Left cardiac atrium (tissue), 4 donors: Measurements from ENCODE around the gene VWA3B. TPM values are rescaled to one million over a fixed set of nuclear protein-coding genes. Genes with fewer than 3 reads are reported as not detected.

Experiments used
- ATAC-seq, 2 donors: fragments of 200-7000 bp; cut with Tn5 transposase; one replicate each; pipeline ENCODE4 v1.9.1; 2020; ENCODE audit warnings: mild to moderate bottlenecking in 2 of 2, moderate library complexity in 2 of 2
- DNase-seq: peaks from one replicate; pipeline ENCODE4 v3.0.0-alpha.2; 2020
- intact Hi-C, 2 donors: fragments of 100-400 bp; cut with DNase I; formaldehyde crosslinking; loops; one replicate each; pipeline versions ENCODE4 v1.14.1 to v1.15.1; 2022 to 2023
- total RNA-seq, 2 donors: library from RNA; stranded (reverse); fragmentation: NEBNext Ultra II Directional; extraction: Animal tissue kit (Norgen Biotek cat#: 25700); gene quantifications; one replicate each; pipeline ENCODE4 v1.2.1, GENCODE V29; 2021
- donor health status: DM: no; HTN: yes; CAD: no.
- donor health status: DM: no; HTN: yes; CAD: no; lungs with severe emphysema.
- donor health status: DM: yes; HTN: yes; CAD: no.
- donor health status: Dilated cardiomyopathy.

VWA3B gene
- total RNA-seq, 2 donors from 2014 or later, result 0.50 TPM; not detected in 1

DNA sequence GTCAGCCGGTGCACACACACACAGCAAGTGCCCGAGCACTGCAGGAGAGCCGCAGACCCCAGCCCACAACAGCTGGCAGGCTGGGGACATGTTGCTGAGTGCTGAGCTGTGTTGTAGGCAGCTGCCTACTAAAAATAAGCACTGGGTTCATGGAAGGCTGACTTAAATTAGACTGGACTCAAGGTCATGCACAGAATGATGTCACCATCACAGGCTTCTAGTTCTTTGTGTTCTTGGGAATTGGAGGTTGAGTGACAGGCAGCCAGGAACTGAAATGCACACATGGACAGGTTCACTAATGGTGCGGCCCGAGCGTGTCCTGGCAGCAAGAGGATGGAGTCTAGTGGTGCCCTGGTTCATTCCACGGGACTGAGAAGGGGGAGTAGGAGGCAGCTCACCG lies 71.3 kb downstream of the VWA3B start:
- intact Hi-C loops, result no loop called here

DNA sequence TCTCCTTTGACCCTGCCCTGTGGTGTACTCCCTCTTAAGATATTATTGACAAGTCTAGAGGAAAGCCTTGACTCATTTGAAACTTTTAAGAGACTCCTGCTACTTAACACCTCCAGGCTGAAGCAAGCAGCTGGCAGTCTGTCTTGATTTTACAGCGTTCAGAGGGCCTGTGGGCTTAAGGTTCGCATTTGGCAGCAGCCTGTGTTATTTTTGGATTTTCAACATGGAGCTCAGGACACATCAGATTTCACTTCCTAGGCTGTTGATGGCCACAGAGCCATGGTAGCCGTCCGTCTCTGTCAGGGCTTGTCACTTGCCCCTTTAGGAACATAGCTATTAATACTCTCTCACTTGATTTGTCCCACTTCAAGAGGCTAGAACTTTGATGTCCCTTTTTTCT lies 73.6 kb downstream of the VWA3B start:
- ATAC-seq (peak; percentile 58 to 62), DNase-seq (peak; percentile 46)
- intact Hi-C loops, result no loop called here

More for the DNA sequence above, 71.3 kb downstream of the VWA3B start:
- DNase-seq (peak; percentile 46), ATAC-seq (peak; percentile 67 to 69)

- intact Hi-C loops, result no loop called here
- no peak for ATAC-seq
- DNase-seq, result no peak
Observed at GRCh38 chr2:98161186-98161585, 74.2 kb downstream of the VWA3B start.

- intact Hi-C loops, result no loop called here
- no peak for DNase-seq
- no peak for ATAC-seq
Observed at GRCh38 chr2:98164256-98164655, 77.3 kb downstream of the VWA3B start.

GRCh38 chr2:98165516-98166071 lies 78.6 kb downstream of the VWA3B start:
- intact Hi-C loops, result loop anchor here in 1 of 2 donors (5.0 kb wide), 1 partner anchor 173 kb away; no protein-coding TSS in a partner anchor
- no peak for ATAC-seq
- DNase-seq, result no peak

GRCh38 chr2:98167916-98168315 lies 80.9 kb downstream of the VWA3B start:
- intact Hi-C loops, result loop anchor here in 1 of 2 donors (5.0 kb wide), 1 partner anchor 176 kb away; no protein-coding TSS in a partner anchor
- no peak for DNase-seq
- no peak for ATAC-seq

DNA sequence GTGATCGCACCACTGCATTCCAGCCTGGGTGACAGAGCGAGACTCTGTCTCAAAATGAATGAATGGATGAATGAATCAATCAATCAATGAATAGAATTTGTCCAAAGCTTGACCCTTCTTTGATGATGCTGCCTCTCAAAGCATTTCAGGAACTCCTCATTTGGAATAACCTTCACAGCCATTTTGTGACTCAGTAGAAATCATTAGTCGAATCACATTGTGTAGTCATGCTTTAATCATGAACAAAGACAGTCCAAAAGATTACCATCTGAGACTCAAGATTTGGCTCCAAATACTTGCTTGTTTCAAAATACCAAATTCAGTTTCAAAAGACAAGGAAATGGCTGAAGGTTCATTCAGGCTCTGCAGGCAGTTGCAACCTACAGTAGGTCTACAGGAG lies 83.1 kb downstream of the VWA3B start:
- DNase-seq, result no peak
- intact Hi-C loops, result loop anchor here (10.0 kb wide), 2 partner anchors 175 to 365 kb away; partner anchors contain the start of gene TMEM131 (in 1 of the 2)
- ATAC-seq, result no peak

- ATAC-seq, result peak; percentile 65 to 71
- intact Hi-C loops, result loop anchor here (10.0 kb wide), 2 partner anchors 177 to 367 kb away; partner anchors contain the start of gene TMEM131 (in 1 of the 2)
- no peak for DNase-seq
Observed at GRCh38 chr2:98172150-98172765, 85.3 kb downstream of the VWA3B start.

DNA sequence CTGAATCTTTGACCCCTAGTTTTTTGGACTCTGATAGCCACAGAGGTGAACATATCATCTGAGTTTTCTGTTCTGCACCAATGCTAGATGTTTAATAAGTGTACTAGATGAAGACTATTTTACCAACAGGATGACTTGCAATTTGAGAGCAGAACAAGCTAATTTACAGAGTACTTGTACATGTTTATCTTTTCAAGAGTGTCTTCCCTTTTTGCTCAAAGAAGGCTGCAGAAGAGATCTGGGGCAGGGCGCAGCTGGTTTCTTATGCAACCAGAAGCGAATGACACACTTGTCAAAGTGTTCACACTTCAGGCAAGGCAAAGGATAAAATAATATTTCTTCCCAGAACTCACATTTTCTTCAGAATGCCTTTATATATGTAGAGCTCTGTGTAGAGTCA lies 86.0 kb downstream of the VWA3B start:
- DNase-seq (no peak), ATAC-seq (no peak)
- intact Hi-C loops, result loop anchor here (10.0 kb wide), 2 partner anchors 178 to 368 kb away; partner anchors contain the start of gene TMEM131 (in 1 of the 2)

DNA sequence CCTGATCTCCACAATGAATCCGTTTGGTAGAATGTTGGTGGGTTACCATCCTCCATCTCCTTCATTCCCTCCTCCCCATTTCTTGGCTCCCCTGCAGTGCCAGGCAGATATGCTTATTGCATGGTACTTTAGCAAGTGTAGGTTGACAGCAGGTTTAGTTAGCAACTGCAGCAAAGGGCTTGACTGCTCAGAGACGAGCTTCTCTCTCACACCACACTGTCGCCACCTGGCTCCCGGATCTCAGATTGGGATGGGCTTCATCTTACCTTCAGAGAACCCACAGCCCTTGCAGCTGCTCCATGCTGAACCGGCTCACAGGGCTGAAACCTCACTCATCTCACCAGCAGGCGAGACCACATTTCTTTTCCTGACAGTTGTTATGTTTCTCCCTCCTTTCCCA lies 88.8 kb downstream of the VWA3B start:
- DNase-seq, result no peak
- intact Hi-C loops, result loop anchor here (10.0 kb wide), 2 partner anchors 181 to 371 kb away; partner anchors contain the start of gene TMEM131 (in 1 of the 2)
- ATAC-seq, result peak in 1 of 2 donors; percentile 40

DNA sequence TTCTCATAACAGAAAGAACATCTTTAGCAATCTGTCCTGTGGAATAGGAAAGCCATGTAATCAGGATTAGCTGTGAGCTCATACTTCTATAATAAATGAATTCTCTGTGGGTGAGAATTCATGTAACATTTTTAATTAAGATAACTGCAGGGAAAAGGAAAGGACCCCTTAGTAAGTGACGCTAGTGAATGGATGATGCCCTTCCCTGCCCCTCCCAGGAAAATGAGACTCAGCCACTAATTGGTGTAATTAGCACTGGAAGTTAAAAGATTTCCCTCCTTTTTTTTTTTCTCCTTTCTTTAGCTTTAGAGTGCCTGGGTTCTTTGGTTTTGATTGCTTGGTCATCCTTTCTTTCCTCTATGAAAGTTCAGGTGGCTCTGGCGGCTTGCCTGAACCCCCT lies 90.3 kb downstream of the VWA3B start:
- no peak for ATAC-seq
- no peak for DNase-seq
- intact Hi-C loops, result loop anchor here (10.0 kb wide), 2 partner anchors 182 to 372 kb away; partner anchors contain the start of gene TMEM131 (in 1 of the 2)

- DNase-seq (no peak), ATAC-seq (no peak)
- intact Hi-C loops, result loop anchor here (10.0 kb wide), 2 partner anchors 183 to 373 kb away; partner anchors contain the start of gene TMEM131 (in 1 of the 2)
Observed at GRCh38 chr2:98177986-98178385, 91.0 kb downstream of the VWA3B start.

DNA sequence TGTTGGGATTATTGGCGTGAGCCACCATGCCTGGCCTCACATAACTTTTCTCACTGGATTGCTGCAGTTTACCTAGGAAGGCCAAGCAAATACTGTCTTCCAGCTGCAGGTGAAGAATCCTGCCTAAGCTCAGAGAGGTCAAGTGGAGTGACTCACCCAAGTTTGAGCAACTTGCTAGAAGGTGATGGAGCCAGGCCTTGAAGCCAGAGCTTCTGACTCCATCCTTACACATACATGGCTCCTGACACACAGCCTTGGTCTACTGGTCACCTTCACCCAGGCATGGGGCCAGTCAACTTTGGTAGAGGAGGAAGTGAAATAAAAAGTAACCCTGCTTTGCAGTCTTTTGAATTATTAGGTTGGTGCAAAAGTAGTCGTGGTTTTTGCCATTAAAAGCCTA lies 93.5 kb downstream of the VWA3B start:
- ATAC-seq, result no peak
- no peak for DNase-seq
- intact Hi-C loops, result no loop called here

GRCh38 chr2:98181346-98181745 lies 94.4 kb downstream of the VWA3B start:
- DNase-seq (no peak), ATAC-seq (no peak)
- intact Hi-C loops, result no loop called here

GRCh38 chr2:98185801-98186200 lies 98.8 kb downstream of the VWA3B start:
- DNase-seq (no peak), ATAC-seq (no peak)
- intact Hi-C loops, result no loop called here

DNA sequence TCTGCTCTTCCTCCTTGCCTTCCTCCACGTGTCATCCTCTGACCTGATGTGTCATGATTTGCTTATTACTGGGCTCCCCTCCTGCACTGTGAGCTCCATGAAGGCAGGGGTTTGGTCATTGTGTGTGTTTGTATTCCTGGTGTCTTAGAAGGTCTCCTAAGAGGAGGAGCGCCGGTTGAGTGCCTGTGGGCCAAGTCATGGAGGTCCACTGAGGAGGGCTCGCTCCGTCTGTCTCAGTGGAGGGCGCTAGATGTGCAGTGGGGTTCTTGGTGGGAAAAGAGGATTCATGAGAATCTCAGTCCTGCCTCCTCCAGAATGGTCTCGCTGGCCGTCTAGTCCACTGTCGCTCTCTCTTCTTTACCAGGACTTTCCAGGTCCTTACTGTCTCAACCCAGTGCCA lies 100.2 kb downstream of the VWA3B start:
- ATAC-seq, result no peak
- intact Hi-C loops, result no loop called here

DNA sequence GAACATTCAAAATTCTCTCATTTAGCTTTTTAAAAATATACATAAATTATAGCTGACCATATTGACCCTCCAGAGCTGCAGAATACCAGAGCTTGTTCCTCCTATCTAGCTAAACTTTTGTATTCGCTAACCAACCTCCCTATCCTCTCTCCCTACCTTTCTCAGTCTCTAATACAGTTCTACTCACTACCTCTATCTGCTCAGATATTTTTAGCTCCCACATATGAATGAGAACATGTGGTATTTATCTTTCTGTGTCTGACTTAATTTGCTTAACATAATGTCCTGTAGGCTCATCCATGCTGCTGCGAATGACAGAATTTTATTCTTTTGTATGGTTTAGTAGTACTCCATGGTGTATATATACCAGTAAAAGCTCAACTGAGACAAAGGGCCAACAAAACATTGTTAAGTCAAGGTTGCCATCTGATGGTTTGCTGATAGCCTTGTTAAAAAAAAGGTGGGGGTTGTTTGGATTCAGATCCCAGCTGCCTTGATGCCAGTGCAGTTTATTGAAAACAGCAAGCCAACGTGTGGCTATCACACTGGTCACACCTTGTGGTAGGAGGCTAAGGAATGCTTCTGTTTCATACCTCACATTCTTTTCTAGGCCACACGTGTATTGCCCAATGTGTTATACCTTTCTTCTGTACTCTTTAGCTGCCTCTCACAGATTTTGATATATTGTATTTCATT lies 101.5 kb downstream of the VWA3B start:
- ATAC-seq (no peak), DNase-seq (no peak)
- intact Hi-C loops, result no loop called here

More for the DNA sequence above, 100.2 kb downstream of the VWA3B start:
- DNase-seq, result no peak

DNA sequence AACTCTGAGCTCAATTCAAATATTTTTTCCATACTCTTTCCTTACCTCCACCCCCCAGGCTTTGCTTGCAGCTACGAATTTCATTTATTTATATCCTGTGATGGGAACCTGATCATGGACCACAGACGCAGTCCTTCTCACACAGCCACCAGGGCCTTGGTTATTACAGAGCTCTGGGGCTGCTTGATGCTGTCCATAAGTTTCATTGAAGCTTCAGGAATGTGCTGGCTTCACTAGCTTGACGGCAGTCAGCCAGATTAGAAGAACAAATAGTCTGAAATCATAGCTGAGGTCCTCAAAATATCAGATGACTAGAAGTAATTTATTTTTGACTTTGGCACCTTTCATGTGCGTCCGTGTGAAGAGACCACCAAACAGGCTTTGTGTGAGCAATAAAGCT lies 104.9 kb downstream of the VWA3B start:
- ATAC-seq (peak; percentile 24 to 86), DNase-seq (no peak)
- intact Hi-C loops, result no loop called here

- DNase-seq (no peak), ATAC-seq (no peak)
- intact Hi-C loops, result no loop called here
Observed at GRCh38 chr2:98201576-98201975, 114.6 kb downstream of the VWA3B start.

DNA sequence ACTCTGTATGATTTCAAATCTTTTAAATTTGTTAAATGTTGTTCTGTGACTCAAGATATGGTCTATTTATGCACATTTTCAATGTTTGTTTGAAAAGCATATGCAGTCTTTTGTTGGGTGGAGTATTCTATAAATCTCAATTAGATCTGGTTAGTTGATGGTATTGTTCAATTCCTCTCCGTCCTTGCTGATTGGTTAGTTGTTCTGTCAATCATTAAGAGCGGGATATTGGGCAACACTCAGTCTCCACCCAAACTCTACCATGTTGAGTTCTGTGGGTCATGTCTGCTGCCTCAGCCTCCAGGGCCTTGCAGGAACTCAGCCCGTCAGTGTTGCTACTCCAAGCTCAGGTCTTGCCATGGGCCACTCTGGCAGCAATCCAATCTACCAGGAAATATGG lies 118.9 kb downstream of the VWA3B start:
- DNase-seq (no peak), ATAC-seq (no peak)
- intact Hi-C loops, result no loop called here
